Measurements from ENCODE around the gene UBLCP1.

The UBLCP1 gene

DNA sequence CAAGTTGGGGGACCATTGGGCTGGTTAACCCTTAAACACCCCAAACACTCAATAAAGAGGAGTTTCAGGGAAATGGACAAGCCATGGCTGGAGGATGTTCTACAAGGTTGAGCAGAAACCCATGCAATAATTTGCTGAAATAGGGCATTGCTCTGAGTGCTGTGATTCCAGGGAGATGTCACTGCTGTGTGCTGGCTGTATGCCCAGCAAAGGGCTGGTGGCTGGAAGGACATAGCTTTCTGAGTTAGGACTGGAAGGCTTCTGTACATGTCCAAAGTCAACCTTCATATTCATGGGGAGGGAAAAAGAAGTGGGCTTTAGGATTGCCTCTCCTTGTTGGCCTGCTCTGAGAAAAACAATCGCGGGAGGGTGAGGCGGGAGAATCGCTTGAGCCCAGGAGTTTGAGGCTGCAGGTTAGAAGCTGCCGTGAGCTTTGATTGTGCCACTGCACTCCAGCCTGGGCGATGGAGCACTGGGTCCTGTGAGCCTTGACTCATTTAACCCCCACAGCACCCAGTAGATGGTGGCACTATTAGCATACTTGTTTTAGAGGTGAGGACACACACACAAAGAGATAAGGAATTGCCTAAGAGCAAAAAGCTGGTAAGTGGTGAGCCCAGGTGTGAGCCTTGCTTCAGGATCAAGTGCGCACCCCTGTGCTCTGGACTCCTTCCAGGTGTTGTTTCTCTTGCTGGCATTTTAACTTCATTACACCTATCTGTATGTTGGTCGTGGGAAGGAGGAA, 46.8 kb downstream of the UBLCP1 start:
- TF ChIP-seq, protein P1, sequence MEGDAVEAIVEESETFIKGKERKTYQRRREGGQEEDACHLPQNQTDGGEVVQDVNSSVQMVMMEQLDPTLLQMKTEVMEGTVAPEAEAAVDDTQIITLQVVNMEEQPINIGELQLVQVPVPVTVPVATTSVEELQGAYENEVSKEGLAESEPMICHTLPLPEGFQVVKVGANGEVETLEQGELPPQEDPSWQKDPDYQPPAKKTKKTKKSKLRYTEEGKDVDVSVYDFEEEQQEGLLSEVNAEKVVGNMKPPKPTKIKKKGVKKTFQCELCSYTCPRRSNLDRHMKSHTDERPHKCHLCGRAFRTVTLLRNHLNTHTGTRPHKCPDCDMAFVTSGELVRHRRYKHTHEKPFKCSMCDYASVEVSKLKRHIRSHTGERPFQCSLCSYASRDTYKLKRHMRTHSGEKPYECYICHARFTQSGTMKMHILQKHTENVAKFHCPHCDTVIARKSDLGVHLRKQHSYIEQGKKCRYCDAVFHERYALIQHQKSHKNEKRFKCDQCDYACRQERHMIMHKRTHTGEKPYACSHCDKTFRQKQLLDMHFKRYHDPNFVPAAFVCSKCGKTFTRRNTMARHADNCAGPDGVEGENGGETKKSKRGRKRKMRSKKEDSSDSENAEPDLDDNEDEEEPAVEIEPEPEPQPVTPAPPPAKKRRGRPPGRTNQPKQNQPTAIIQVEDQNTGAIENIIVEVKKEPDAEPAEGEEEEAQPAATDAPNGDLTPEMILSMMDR (conservative IDR thresholded peaks at IDR 0.05; ENCODE audit: control insufficient read depth, insufficient read depth, low read depth, low read length), result no peak
- no peak for DNase-seq (ENCODE audit: low read depth)
- H3K4me3 ChIP-seq (ENCODE audit: control insufficient read depth, low read depth, low read length), result no peak overlapping the region

DNA sequence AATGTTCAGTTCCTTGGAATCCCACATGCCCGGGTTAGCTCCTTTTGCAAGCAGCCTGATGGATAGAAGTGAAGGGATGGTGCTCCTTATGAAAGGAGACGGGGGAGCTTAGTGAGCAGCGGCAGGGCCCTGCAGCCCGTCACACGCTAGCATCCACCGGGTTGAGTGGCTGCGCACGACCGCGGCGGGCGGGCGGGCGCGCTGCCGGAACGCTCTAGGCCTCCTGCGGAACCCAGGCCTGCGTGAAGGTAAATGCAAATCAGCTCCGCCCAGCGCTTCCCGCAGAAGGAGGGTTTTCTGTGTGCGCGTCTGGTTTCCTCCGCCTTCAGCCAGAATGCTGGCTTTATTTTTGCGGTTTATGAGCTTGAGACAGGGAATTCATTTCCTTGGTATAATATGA, 47.4 kb downstream of the UBLCP1 start:
- TF ChIP-seq, protein P1 (conservative IDR thresholded peaks at IDR 0.05; ENCODE audit: control insufficient read depth, insufficient read depth, low read depth, low read length), result no peak
- H3K4me3 ChIP-seq (ENCODE audit: control insufficient read depth, low read depth, low read length), result no peak overlapping the region
- DNase-seq (ENCODE audit: low read depth), result no peak

DNA sequence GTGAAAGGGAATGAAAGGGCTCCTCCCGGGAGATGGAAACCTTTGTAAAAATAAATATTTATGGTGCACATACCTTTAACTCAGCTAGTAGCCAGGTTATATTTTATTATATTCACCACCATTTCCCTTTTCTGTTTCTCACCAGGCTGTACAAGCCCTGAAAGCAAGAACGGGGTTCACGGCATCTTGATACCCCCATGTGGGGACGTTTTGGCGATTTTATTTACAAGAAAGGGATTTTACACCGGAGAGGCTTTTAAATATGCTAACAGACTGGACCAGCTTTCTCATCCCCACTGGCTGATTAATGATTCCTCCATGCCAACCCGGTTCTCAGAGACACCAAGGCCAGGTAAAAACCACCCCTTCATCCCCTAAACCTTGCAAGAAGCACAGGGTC, 48.0 kb downstream of the UBLCP1 start:
- H3K4me3 ChIP-seq (ENCODE audit: control insufficient read depth, low read depth, low read length), result no peak overlapping the region
- no peak for DNase-seq (ENCODE audit: low read depth)
- TF ChIP-seq, protein P1 (conservative IDR thresholded peaks at IDR 0.05; ENCODE audit: control insufficient read depth, insufficient read depth, low read depth, low read length), result no peak

DNA sequence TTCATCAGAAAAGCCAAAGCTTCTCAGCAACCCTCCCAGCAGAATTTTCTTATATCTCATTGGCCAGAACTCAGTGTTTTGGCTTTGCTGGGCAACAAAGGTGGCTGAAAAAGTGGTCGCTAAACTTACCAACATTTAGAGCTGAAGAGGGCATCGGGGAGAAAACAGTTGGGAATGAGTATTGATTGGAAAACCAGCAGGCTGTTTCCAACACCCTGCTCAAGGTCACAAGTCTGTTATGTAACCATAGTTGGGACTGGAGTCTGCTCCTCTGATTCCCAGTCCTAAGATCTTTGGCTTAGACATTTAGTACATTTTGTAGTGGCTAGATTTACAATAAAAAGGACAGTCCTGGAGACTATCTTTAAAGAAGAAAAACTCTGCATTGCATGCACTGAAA, 50.1 kb downstream of the UBLCP1 start:
- TF ChIP-seq, protein P1 (conservative IDR thresholded peaks at IDR 0.05; ENCODE audit: control insufficient read depth, insufficient read depth, low read depth, low read length), result no peak
- H3K4me3 ChIP-seq (ENCODE audit: control insufficient read depth, low read depth, low read length), result no peak overlapping the region
- no peak for DNase-seq (ENCODE audit: low read depth)

DNA sequence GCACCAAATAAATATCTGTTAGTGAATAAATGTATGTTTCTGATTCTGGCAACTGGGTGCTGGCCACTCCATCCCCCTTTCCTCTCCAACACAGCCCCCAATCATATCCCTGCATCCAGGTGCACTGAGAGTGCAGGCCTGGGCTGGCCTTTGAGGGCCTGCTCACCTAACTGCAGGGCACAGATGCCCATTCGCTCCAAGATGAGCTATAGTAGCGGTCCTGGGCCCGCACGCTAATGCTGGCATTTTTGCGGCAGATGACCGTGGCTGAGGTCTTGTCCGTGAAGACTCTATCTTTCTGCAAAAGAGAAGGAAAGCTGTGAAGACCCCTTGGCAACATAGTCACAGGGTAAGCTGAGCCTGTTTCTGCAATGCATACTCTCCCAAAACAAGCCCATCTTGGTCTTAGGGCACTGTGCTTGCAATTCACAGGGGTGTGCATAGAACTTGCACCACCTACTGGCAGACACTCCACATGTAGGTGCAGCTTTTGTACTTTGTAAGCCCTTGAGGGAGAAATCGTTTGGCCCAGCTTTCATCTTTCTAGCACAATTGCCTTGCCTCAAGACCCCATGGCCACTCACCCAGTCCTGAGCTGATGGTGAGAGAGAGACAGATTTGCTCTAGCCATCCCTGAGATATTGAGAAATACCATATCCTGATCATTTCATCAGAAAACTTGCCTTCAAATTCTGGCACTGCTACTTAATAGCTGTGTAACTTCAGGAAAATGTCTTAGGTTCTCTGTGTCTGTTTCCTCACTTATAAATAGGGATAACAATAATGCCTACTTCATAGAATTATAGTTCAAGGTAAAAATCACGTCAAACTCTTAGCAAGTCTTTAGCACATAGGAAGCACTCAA, 53.7 kb downstream of the UBLCP1 start:
- TF ChIP-seq, protein P1 (conservative IDR thresholded peaks at IDR 0.05; ENCODE audit: control insufficient read depth, insufficient read depth, low read depth, low read length), result peak; percentile 76
- H3K4me3 ChIP-seq (ENCODE audit: control insufficient read depth, low read depth, low read length), result no peak overlapping the region
- DNase-seq (ENCODE audit: low read depth), result peak; percentile 66

DNA sequence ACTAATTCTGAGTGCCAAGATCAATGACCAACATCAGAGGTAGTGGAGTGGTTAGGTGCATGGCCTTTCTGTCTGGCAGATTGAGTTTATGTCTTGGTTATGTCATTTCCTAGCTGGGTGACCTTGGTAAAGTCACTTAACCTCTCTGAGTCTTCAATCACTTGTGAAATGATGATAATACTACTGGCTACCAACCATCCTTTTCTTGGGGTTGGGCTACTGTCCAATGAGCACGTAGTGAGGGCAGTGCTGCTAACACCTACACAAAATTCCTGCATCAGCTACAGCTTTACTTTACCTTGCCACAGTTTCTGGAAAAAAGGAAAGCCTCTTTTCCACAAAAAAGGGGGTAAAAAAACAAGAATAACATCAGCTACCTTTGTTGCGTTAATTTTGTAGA, 54.8 kb downstream of the UBLCP1 start:
- TF ChIP-seq, protein P1 (conservative IDR thresholded peaks at IDR 0.05; ENCODE audit: control insufficient read depth, insufficient read depth, low read depth, low read length), result no peak
- no peak for DNase-seq (ENCODE audit: low read depth)
- no peak overlapping the region for H3K4me3 ChIP-seq (ENCODE audit: control insufficient read depth, low read depth, low read length)
